ENCODE data around the gene SSRP1. TPM values are rescaled to one million over a fixed set of nuclear protein-coding genes. Genes with fewer than 3 reads are reported as not detected.
A peak's percentile ranks its signal among the peaks of the same experiment; 100 is the strongest.

Gene SSRP1
- total RNA-seq, 1 donor, result 83.2 TPM

DNA sequence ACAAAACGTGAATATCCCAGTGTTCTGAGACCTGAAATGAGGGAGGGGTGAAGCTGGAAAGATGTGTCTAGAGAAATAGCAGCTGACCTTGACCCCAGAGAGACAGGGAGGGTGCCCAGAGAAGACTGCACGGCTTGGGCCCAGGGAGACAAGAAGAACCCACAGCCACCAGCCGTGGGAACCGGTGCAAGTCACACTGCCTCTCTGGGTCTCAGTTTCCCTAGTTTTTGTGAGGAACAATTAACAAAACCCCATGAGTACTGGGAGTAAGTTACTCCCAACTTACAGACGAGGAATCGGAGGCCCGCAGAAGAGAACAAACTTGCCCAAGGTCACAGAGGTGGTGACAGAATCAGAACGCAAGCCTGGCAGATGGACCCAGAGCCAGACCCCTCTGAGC lies 30.2 kb downstream of the SSRP1 start:
- TF ChIP-seq, protein P1, sequence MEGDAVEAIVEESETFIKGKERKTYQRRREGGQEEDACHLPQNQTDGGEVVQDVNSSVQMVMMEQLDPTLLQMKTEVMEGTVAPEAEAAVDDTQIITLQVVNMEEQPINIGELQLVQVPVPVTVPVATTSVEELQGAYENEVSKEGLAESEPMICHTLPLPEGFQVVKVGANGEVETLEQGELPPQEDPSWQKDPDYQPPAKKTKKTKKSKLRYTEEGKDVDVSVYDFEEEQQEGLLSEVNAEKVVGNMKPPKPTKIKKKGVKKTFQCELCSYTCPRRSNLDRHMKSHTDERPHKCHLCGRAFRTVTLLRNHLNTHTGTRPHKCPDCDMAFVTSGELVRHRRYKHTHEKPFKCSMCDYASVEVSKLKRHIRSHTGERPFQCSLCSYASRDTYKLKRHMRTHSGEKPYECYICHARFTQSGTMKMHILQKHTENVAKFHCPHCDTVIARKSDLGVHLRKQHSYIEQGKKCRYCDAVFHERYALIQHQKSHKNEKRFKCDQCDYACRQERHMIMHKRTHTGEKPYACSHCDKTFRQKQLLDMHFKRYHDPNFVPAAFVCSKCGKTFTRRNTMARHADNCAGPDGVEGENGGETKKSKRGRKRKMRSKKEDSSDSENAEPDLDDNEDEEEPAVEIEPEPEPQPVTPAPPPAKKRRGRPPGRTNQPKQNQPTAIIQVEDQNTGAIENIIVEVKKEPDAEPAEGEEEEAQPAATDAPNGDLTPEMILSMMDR (IDR thresholded peaks at IDR 0.05; ENCODE audit: insufficient read depth, low read length), result no peak
- no peak for DNase-seq (ENCODE audit: low read depth)
- H3K4me3 ChIP-seq (ENCODE audit: low read depth, low read length), result no peak overlapping the region

DNA sequence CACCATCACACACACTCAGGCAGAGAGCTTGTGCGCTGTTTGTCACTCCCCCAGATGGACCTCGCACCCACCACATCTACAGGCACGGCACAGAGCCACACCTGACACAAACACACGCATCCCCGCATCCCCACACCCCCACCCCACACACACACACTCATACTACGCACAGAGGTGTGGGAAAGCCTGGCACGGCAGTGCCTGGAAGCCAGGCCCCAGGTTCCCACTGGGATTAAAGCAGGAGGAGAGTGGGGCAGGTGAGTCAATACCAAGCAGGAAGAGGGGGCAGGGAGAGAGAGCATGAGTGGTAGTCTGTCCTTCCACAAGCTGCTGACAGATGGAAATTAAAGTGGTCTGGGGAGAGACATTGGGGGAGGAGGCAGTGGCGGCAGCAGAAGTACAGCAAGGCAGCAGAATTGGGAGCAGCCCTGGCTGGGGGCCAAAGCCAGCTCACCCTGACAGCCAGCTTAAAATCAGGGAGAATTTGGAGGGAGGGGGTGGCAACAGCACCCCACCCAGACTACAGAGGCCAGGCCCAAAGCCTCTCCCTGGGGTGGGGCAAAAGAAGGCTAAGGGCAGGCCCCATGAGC lies 31.6 kb downstream of the SSRP1 start:
- TF ChIP-seq, protein P1 (IDR thresholded peaks at IDR 0.05; ENCODE audit: insufficient read depth, low read length), result no peak
- peak; percentile 62 for DNase-seq (ENCODE audit: low read depth)
- no peak overlapping the region for H3K4me3 ChIP-seq (ENCODE audit: low read depth, low read length)

DNA sequence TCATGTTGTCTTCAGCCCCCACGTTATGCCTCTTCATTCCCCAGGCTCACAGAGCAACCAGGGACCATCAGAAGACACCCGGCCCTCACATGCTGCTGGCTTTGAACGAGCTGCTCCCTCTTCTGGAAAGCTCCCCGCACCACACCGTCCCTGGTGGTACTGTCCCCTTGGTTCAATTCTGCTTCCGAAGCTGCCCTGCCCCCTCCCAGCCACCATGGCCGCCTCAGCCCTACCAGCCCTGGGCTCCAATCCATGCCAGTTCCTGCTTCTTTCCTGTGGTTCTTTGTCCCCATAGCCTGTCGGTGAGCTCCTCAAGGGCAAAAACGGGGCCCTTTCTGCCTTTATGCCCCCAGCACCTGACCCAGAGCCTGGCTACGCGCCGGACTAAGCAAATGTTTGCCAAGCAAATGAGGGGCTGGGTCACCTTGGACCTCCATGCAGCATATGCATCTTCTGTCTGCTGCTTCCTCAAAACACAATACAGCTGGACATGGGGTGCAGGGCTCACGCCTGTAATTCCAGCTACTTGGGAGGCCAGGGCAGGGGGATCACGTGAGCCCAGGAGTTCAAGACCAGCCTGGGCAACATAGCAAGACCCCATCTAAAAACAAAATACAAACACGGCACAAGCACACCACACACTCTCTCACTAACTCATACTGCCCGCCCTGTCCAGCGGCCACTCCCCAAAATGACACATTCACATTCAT lies 32.3 kb downstream of the SSRP1 start:
- no peak for DNase-seq (ENCODE audit: low read depth)

DNA sequence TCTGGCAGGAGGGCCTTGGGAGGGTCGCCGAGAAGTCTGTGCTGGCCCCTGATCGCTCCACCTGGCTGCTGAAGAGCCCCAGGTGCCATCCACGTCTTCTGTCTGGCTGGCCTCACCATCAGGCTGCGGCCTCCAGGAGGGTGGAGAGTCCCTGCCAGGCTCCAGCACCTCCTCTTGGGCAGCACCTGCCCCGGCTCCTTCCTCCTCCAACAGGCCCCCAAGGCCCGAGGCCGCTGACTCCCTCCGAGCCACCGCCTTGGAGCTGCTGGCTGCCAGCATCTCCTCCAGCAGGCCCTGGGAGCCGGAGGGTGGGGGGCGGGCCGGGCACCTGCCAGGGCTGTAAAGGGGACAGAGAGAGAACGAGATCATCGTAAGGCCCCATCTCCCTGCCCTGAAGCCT lies 33.2 kb downstream of the SSRP1 start:
- TF ChIP-seq, protein P1 (IDR thresholded peaks at IDR 0.05; ENCODE audit: insufficient read depth, low read length), result no peak
- DNase-seq (ENCODE audit: low read depth), result no peak
- H3K4me3 ChIP-seq (ENCODE audit: low read depth, low read length), result no peak overlapping the region

More for the DNA sequence above, 32.3 kb downstream of the SSRP1 start:
- H3K4me3 ChIP-seq (ENCODE audit: low read depth, low read length), result no peak overlapping the region
- TF ChIP-seq, protein P1 (IDR thresholded peaks at IDR 0.05; ENCODE audit: insufficient read depth, low read length), result no peak

DNA sequence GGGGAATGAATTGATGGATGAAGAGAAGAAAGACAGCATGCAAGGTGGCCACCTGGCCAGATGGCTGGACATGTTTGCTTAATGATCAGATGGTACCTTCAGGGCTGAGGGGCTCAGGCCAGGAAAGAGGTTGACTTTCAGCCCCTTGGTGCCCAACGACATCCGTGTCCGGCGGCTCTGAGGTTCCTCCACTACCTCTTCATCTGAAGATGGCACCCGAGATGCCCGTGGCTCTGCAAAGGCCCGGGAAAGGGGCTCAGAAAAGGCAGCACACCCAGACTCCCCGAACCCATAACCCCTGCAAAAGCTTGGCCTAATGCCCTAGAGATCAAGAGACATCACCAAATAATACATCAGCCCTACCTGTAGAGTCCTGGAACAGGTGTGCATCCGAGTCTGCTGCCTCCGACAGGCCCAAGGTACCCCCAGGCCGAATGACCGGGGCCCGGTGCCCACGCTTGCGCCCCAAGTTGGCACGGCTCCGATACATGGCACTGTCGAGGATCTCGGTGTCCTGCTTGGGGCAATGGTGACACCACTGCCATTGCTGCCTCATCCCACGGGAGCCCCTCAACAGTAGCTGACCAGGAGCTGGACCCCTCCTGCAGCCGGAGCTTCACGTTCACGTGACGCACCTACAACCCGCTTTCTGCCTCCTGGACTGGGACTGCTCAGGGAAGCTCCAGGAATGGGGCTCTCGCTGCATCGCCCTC lies 33.8 kb downstream of the SSRP1 start:
- TF ChIP-seq, protein P1 (IDR thresholded peaks at IDR 0.05; ENCODE audit: insufficient read depth, low read length), result no peak
- no peak for DNase-seq (ENCODE audit: low read depth)
- no peak overlapping the region for H3K4me3 ChIP-seq (ENCODE audit: low read depth, low read length)

DNA sequence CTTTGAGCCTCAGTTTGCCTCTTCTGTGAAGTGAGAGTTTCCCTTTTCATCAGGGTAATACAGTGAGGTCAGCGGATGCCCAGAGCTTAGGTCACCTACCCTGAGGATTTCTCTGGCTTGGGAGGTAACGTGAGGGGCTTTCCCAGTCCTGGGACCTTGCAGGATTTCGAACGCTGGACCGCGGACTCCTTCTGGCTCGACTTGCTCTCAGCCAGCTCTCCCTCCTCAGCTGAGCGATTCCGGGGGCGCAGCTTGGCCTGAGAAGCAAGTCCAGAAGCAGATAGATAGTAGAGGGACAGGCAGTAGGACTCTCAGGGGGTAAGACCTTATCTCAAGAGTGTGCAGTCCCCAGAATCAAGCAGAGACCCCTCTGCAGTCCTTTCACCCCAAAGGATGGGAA lies 34.9 kb downstream of the SSRP1 start:
- TF ChIP-seq, protein P1 (IDR thresholded peaks at IDR 0.05; ENCODE audit: insufficient read depth, low read length), result no peak
- no peak for DNase-seq (ENCODE audit: low read depth)
- H3K4me3 ChIP-seq (ENCODE audit: low read depth, low read length), result no peak overlapping the region

Data from fibroblast of the aortic adventitia (primary cell).